DMS53 treated with DMSO at 0.1 percent for 48 hours (cell line): ENCODE measurements around the gene TDRKH.
"Not testable (repeated sequence)": the region's sequence is repeated elsewhere in the genome, so short reads cannot be mapped to it uniquely, and the experiment has no call there.

Experiments used
- DNase-seq: peaks from one replicate; lab custom pipeline; 2025; ENCODE audit not compliant: unreplicated experiment; lab: John Stamatoyannopoulos, UW

The TDRKH gene

GRCh38 chr1:151803164-151803563 is 12.9 kb upstream of the TDRKH start:
- no peak for DNase-seq

GRCh38 chr1:151802372-151802771 is 12.1 kb upstream of the TDRKH start:
- no peak for DNase-seq

- DNase-seq: no peak
Measured at GRCh38 chr1:151801846-151802245, 11.5 kb upstream of the TDRKH start.

GRCh38 chr1:151801310-151801820 is 11.1 kb upstream of the TDRKH start:
- no peak for DNase-seq

GRCh38 chr1:151800830-151801229 is 10.5 kb upstream of the TDRKH start:
- no peak for DNase-seq

GRCh38 chr1:151799179-151800022 is 9.1 kb upstream of the TDRKH start:
- DNase-seq: no peak

- DNase-seq: no peak
Measured at GRCh38 chr1:151798571-151798970, 8.3 kb upstream of the TDRKH start.

GRCh38 chr1:151790940-151791651 is 796 bp upstream of the TDRKH start:
- DNase-seq: peak; percentile 30

- no peak for DNase-seq
Measured at GRCh38 chr1:151787689-151788088, 2.6 kb downstream of the TDRKH start.

- DNase-seq: no peak
Measured at GRCh38 chr1:151783796-151784195, 6.5 kb downstream of the TDRKH start.

- no peak for DNase-seq
Measured at GRCh38 chr1:151782741-151783140, 7.6 kb downstream of the TDRKH start.

- not testable (repeated sequence) for DNase-seq
Measured at GRCh38 chr1:151782026-151782425, 8.3 kb downstream of the TDRKH start.

GRCh38 chr1:151780736-151781135 is 9.6 kb downstream of the TDRKH start:
- not testable (repeated sequence) for DNase-seq

GRCh38 chr1:151779852-151780251 is 10.4 kb downstream of the TDRKH start:
- no peak for DNase-seq

- no peak for DNase-seq
Measured at GRCh38 chr1:151777317-151777716, 13.0 kb downstream of the TDRKH start.

GRCh38 chr1:151776665-151777062 is 13.6 kb downstream of the TDRKH start:
- no peak for DNase-seq

GRCh38 chr1:151775894-151776664 is 14.2 kb downstream of the TDRKH start:
- DNase-seq: no peak

- no peak for DNase-seq
Measured at GRCh38 chr1:151774256-151774922, 15.9 kb downstream of the TDRKH start.

- DNase-seq: no peak
Measured at GRCh38 chr1:151773702-151774101, 16.6 kb downstream of the TDRKH start.

- DNase-seq: not testable (repeated sequence)
Measured at GRCh38 chr1:151769270-151769669, 21.0 kb downstream of the TDRKH start.
